ENCODE measurements around the gene AMTN. TPM values are rescaled to one million over a fixed set of nuclear protein-coding genes. Genes with fewer than 3 reads are reported as not detected.
A peak's percentile ranks its signal among the peaks of the same experiment; 100 is the strongest.
"Not testable (repeated sequence)": the region's sequence is repeated elsewhere in the genome, so short reads cannot be mapped to it uniquely, and the experiment has no call there.

The AMTN gene
- total RNA-seq (not detected), polyA plus RNA-seq (not detected)
- long read RNA-seq, donor 1, result 0 reads
- long read RNA-seq, donor 2, result 0 reads
- long read RNA-seq, donor 3, result 0 reads
- long read RNA-seq, donor 4, result 0 reads

GRCh38 chr4:70518269-70518668 is at the start of gene AMTN:
AMTN (plus strand) TSS chr4:70518569; CDS start chr4:70518778, 209 bp downstream.
- 71% methylated on average over 2 of the region's 2 CpGs for WGBS
- ATAC-seq, result no peak
- intact Hi-C loops (cut with DNase I), result no loop called here

DNA sequence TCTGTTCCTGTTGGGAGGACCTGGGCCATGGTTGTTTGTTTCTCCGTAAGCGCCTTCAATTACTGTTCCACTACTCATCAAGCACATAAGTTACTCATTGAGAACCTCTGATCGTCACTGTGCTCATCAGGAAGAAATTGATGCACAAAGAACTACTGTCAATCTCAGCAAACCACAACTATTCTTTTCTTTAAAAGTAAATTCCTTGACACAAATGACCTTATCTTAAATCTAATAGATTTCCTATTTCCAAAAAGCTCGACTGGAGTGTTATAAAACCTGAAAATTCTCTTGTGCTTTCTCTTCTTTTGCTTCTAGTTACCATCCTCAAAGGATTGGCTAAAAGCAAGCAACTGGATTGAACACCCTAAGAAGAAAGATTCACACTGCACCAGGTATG is 46.5 kb upstream of the AMTN start, which contains the start of gene MUC7:
TSS of gene MUC7 (plus strand) at position 301 of the 400 bp plus-strand sequence. CDS start 1,825 bp downstream, outside the sequence.
- DNase-seq (no peak), ATAC-seq (no peak)
- no peaks in the 10 kb centered on the region for H3K27me3 ChIP-seq (ENCODE audit: control insufficient read depth, insufficient read depth)
- no peaks in the 10 kb centered on the region for H3K9me3 ChIP-seq (ENCODE audit: control insufficient read depth, low read length)
- H3K4me3 ChIP-seq (ENCODE audit: low read length), result no peak within 1 kb of the TSS
- intact Hi-C loops (cut with DNase I), result no loop called here
- no peak within 1 kb of the TSS for H3K27ac ChIP-seq (ENCODE audit: low read length)
- no peaks in the 10 kb centered on the region for H3K4me1 ChIP-seq (ENCODE audit: control insufficient read depth, insufficient read depth, low read length)
- WGBS, result 66% methylated on average over 4 of the region's 4 CpGs

More at GRCh38 chr4:70518269-70518668, at the start of gene AMTN:
- no peak for DNase-seq
- Histone ChIP-seq H3K27me3 (ENCODE audit: control insufficient read depth, insufficient read depth) (no peaks in the 10 kb centered on the region), H3K27ac (ENCODE audit: low read length) (no peak within 1 kb of the TSS), H3K4me1 (ENCODE audit: control insufficient read depth, insufficient read depth, low read length) (no peaks in the 10 kb centered on the region), H3K4me3 (ENCODE audit: low read length) (no peak within 1 kb of the TSS), H3K9me3 (ENCODE audit: control insufficient read depth, low read length) (no peaks in the 10 kb centered on the region)

- Histone ChIP-seq H3K4me3 (ENCODE audit: low read length) (no peak overlapping the region), H3K27me3 (ENCODE audit: control insufficient read depth, insufficient read depth) (no peaks in the 10 kb centered on the region), H3K4me1 (ENCODE audit: control insufficient read depth, insufficient read depth, low read length) (no peaks in the 10 kb centered on the region), H3K9me3 (ENCODE audit: control insufficient read depth, low read length) (no peaks in the 10 kb centered on the region), H3K27ac (ENCODE audit: low read length) (no peak overlapping the region)
- intact Hi-C loops (cut with DNase I), result no loop called here
- DNase-seq (no peak), ATAC-seq (no peak)
- 73% methylated on average over 4 of the region's 4 CpGs for WGBS
Observed at GRCh38 chr4:70473679-70474078, 44.7 kb upstream of the AMTN start.

DNA sequence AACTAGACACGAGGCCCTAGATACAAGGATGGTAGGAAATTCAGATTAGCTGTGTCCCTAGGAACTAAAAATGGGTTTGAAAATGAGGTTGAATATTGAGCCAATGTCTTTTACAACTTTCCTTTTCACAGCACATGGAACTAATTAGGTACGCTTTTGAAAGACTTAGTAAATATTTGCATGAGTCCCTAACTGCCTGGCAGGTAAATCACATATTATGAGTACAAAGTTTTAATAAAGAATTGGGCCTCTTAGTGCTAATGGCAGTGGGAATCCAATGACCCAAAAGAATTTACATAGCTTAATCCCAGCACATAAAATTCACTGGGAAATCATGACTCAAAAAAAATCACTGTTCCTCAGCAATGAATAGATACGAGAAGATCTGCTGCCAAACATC is 29.6 kb upstream of the AMTN start:
- no peak for ATAC-seq
- H3K27me3 ChIP-seq (ENCODE audit: control insufficient read depth, insufficient read depth), result no peaks in the 10 kb centered on the region
- H3K27ac ChIP-seq (ENCODE audit: low read length), result no peak overlapping the region
- H3K9me3 ChIP-seq (ENCODE audit: control insufficient read depth, low read length), result no peaks in the 10 kb centered on the region
- no peak for DNase-seq
- no peak overlapping the region for H3K4me3 ChIP-seq (ENCODE audit: low read length)
- intact Hi-C loops (cut with DNase I), result no loop called here
- H3K4me1 ChIP-seq (ENCODE audit: control insufficient read depth, insufficient read depth, low read length), result no peaks in the 10 kb centered on the region
- 73% methylated on average over 3 of the region's 3 CpGs for WGBS

GRCh38 chr4:70496231-70496630 is 22.1 kb upstream of the AMTN start:
- H3K27ac ChIP-seq (ENCODE audit: low read length), result no peak overlapping the region
- intact Hi-C loops (cut with DNase I), result loop anchor here in 1 of 4 donors (10.0 kb wide), 1 partner anchor 801 kb away; no protein-coding TSS in a partner anchor
- DNase-seq (no peak), ATAC-seq (no peak)
- H3K27me3 ChIP-seq (ENCODE audit: control insufficient read depth, insufficient read depth), result no peaks in the 10 kb centered on the region
- 48% methylated on average over 6 of the region's 6 CpGs for WGBS
- H3K4me3 ChIP-seq (ENCODE audit: low read length), result no peak overlapping the region
- H3K4me1 ChIP-seq (ENCODE audit: control insufficient read depth, insufficient read depth, low read length), result no peaks in the 10 kb centered on the region
- H3K9me3 ChIP-seq (ENCODE audit: control insufficient read depth, low read length), result no peaks in the 10 kb centered on the region

DNA sequence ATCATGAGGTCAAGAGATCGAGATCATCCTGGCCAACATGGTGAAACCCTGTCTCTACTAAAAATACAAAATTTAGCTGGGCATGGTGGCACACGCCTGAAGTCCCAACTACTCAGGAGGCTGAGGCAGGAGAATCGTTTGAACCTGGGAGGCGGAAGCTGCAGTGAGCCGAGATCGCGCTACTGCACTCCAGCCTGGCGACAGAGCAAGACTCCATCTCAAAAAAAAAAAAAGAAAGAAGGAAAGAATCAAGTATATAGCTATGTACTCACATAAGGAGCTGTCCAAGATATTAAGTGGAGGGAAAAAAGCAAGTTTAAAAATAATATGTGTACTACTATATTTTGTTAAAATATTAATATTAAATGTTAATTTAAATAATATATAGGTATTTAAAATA is 16.5 kb upstream of the AMTN start:
- intact Hi-C loops (cut with DNase I); H3K4me1 ChIP-seq (ENCODE audit: control insufficient read depth, insufficient read depth, low read length); H3K27ac ChIP-seq (ENCODE audit: low read length); H3K4me3 ChIP-seq (ENCODE audit: low read length); H3K27me3 ChIP-seq (ENCODE audit: control insufficient read depth, insufficient read depth); ATAC-seq; H3K9me3 ChIP-seq (ENCODE audit: control insufficient read depth, low read length); DNase-seq: not testable (repeated sequence)
- WGBS, result 78% methylated on average over 8 of the region's 8 CpGs

GRCh38 chr4:70504733-70505132 is 13.6 kb upstream of the AMTN start:
- 45% methylated on average over 4 of the region's 4 CpGs for WGBS
- H3K4me1 ChIP-seq (ENCODE audit: control insufficient read depth, insufficient read depth, low read length), result no peaks in the 10 kb centered on the region
- intact Hi-C loops (cut with DNase I), result no loop called here
- no peak for DNase-seq
- no peaks in the 10 kb centered on the region for H3K27me3 ChIP-seq (ENCODE audit: control insufficient read depth, insufficient read depth)
- no peak overlapping the region for H3K27ac ChIP-seq (ENCODE audit: low read length)
- H3K9me3 ChIP-seq (ENCODE audit: control insufficient read depth, low read length), result no peaks in the 10 kb centered on the region
- H3K4me3 ChIP-seq (ENCODE audit: low read length), result no peak overlapping the region
- ATAC-seq, result no peak

- no peak overlapping the region for H3K4me3 ChIP-seq (ENCODE audit: low read length)
- intact Hi-C loops (cut with DNase I), result no loop called here
- peak; percentile 30 to 73 (median 66) for DNase-seq
- peak in 1 of 2 donors; percentile 49 for ATAC-seq
- H3K27ac ChIP-seq (ENCODE audit: low read length), result no peak overlapping the region
- WGBS, result 4% methylated on average over 7 of the region's 7 CpGs
- no peaks in the 10 kb centered on the region for H3K4me1 ChIP-seq (ENCODE audit: control insufficient read depth, insufficient read depth, low read length)
- no peaks in the 10 kb centered on the region for H3K27me3 ChIP-seq (ENCODE audit: control insufficient read depth, insufficient read depth)
- no peaks in the 10 kb centered on the region for H3K9me3 ChIP-seq (ENCODE audit: control insufficient read depth, low read length)
Observed at GRCh38 chr4:70505151-70505748, 13.1 kb upstream of the AMTN start.

GRCh38 chr4:70508801-70509200 is 9.6 kb upstream of the AMTN start:
- WGBS, result 51% methylated on average over 1 of the region's 1 CpG
- intact Hi-C loops (cut with DNase I), result no loop called here
- no peak for ATAC-seq

GRCh38 chr4:70511365-70511764 is 7.0 kb upstream of the AMTN start:
- no peak for ATAC-seq
- WGBS, result 83% methylated on average over 3 of the region's 3 CpGs
- intact Hi-C loops (cut with DNase I), result no loop called here
- H3K9me3 ChIP-seq (ENCODE audit: control insufficient read depth, low read length), result no peaks in the 10 kb centered on the region
- H3K4me1 ChIP-seq (ENCODE audit: control insufficient read depth, insufficient read depth, low read length), result no peaks in the 10 kb centered on the region
- H3K27ac ChIP-seq (ENCODE audit: low read length), result no peak overlapping the region
- H3K4me3 ChIP-seq (ENCODE audit: low read length), result no peak overlapping the region
- DNase-seq, result no peak
- no peaks in the 10 kb centered on the region for H3K27me3 ChIP-seq (ENCODE audit: control insufficient read depth, insufficient read depth)

More at GRCh38 chr4:70508801-70509200, 9.6 kb upstream of the AMTN start:
- DNase-seq, result no peak
- Histone ChIP-seq H3K4me3 (ENCODE audit: low read length) (no peak overlapping the region), H3K4me1 (ENCODE audit: control insufficient read depth, insufficient read depth, low read length) (no peaks in the 10 kb centered on the region), H3K9me3 (ENCODE audit: control insufficient read depth, low read length) (no peaks in the 10 kb centered on the region), H3K27me3 (ENCODE audit: control insufficient read depth, insufficient read depth) (no peaks in the 10 kb centered on the region), H3K27ac (ENCODE audit: low read length) (no peak overlapping the region)

GRCh38 chr4:70515367-70516250 is 2.8 kb upstream of the AMTN start:
- Histone ChIP-seq H3K4me3 (ENCODE audit: low read length) (no peak overlapping the region), H3K9me3 (ENCODE audit: control insufficient read depth, low read length) (no peaks in the 10 kb centered on the region), H3K27me3 (ENCODE audit: control insufficient read depth, insufficient read depth) (no peaks in the 10 kb centered on the region), H3K4me1 (ENCODE audit: control insufficient read depth, insufficient read depth, low read length) (no peaks in the 10 kb centered on the region), H3K27ac (ENCODE audit: low read length) (no peak overlapping the region)
- intact Hi-C loops (cut with DNase I), result no loop called here
- WGBS, result 74% methylated on average over 4 of the region's 4 CpGs
- ATAC-seq, result no peak
- DNase-seq, result no peak
